Heart right ventricle (tissue), 16 donors: ENCODE measurements around the gene BRPF1. TPM values are rescaled to one million over a fixed set of nuclear protein-coding genes. Genes with fewer than 3 reads are reported as not detected.

ENCODE experiments used
- ATAC-seq, 8 donors: fragments of 200-7000 bp; cut with Tn5 transposase; one replicate each; pipeline ENCODE4 v1.9.1; 2020; ENCODE audit warnings: mild to moderate bottlenecking in 8 of 8, moderate library complexity in 8 of 8, moderate number of reproducible peaks in 1 of 8
- DNase-seq, 2 donors: peaks; one replicate each; pipeline ENCODE4 v3.0.0-alpha.2; 2020
- H3K27ac ChIP-seq, 10 donors: fragments of 200-600 bp; sonication (generic) in 2 of 10; one replicate each; pipeline versions ENCODE4 v1.5.0 to v1.8.0; 2020 to 2022; ENCODE audit warnings: mild to moderate bottlenecking in 3 of 10
- H3K27me3 ChIP-seq, 7 donors: fragments of 200-600 bp; one replicate each; pipeline ENCODE4 v1.8.0; 2021 to 2022; ENCODE audit warnings: mild to moderate bottlenecking in 2 of 7
- H3K36me3 ChIP-seq, 9 donors: fragments of 200-600 bp; sonication (generic) in 1 of 9; one replicate each; pipeline versions ENCODE4 v1.5.0 to v1.8.0; 2020 to 2022; ENCODE audit warnings: mild to moderate bottlenecking in 2 of 9
- H3K4me1 ChIP-seq, 9 donors: fragments of 200-600 bp; sonication (generic) in 1 of 9; one replicate each; pipeline versions ENCODE4 v1.5.0 to v1.8.0; 2020 to 2022; ENCODE audit warnings: mild to moderate bottlenecking in 4 of 9
- H3K4me3 ChIP-seq, 10 donors: fragments of 200-600 bp; sonication (generic) in 2 of 10; one replicate each; pipeline versions ENCODE4 v1.5.0 to v1.8.0; 2020 to 2022; ENCODE audit warnings: mild to moderate bottlenecking in 7 of 10, moderate library complexity in 2 of 10
- H3K9me3 ChIP-seq, 11 donors: fragments of 200-600 bp in 10 of 11; sonication (generic) in 2 of 11; one replicate each; pipeline versions ENCODE4 v1.5.0 to v1.8.0; 2013 to 2022; ENCODE audit warnings: mild to moderate bottlenecking in 2 of 11, control low read depth in 1 of 11, moderate library complexity in 1 of 11
- WGBS, 2 donors: extraction: QIAGEN DNeasy Blood & Tissue Kit; methylation state at CpG; one replicate each; pipeline ENCODE4 v1.1.7; 2013; ENCODE audit warnings: inconsistent platforms in 1 of 2; 5-methylcytosine and 5-hydroxymethylcytosine counted together
- intact Hi-C, 10 donors: fragments of 100-400 bp; cut with DNase I; formaldehyde crosslinking; loops; one replicate each; pipeline versions ENCODE4 v1.11.1 to v1.14.2; 2022
- polyA plus RNA-seq, 2 donors: library from polyadenylated mRNA; stranded (reverse); fragments of 200-250 nt; gene quantifications; one replicate each; pipeline ENCODE4 v1.2.3, GENCODE V29; 2013
- total RNA-seq, 10 donors: library from RNA; stranded (reverse); fragmentation: NEBNext Ultra II Directional in 3 of 10; extraction: Animal tissue kit (Norgen Biotek cat#: 25700) in 3 of 10; gene quantifications; one replicate each; pipeline versions ENCODE4 v1.2.1 to v1.2.4, GENCODE V29; 2021 to 2023
- TF ChIP-seq, protein P1 (sequence below), 9 donors: fragments of 200-600 bp; sonication (generic) in 2 of 9; IDR thresholded peaks; one replicate each; pipeline versions ENCODE4 v1.5.0 to v1.8.0; 2021 to 2022; ENCODE audit warnings: antibody characterized with exemption in 9 of 9, mild to moderate bottlenecking in 5 of 9, moderate library complexity in 1 of 9
- donor health status: Arrhythmogenic right ventricular cardiomyopathy.
- donor health status: ischemic (EF 13 %, LVEDD 7.1; RV severe dilation, severe dysfunction).
- donor health status: healthy with polysubstance abuse.
- donor health status: DM: no; HTN: yes; CAD: no.
- donor health status: DM: no; HTN: no; CAD: no.
- donor health status: ischemic (EF 25% LVEDD 6.9; RV normal size, moderate dysfunction).
- donor health status: ischemic (EF 25% LVEDD 5.7; RV mildly dilated, moderate dysfunction).
- donor health status: healthy.
- donor health status: DM: yes; HTN: yes; CAD: no.
- donor health status: Ischemic cardiomyopathy.
- donor health status: ischemic (EF 35%, LVEDD 5.7; RV mildly dilated, moderate dysfunction).
- donor health status: nonischemic (EF 11% LVEDD 7.7; RV severe dilation, severe dysfunction).
- donor health status: DM: yes; HTN: yes; CAD: no.
- donor health status: PGD.
- donor health status: ischemic (EF 29% LVEDD 5.4; RV normal size, mild dysfunction).
- donor health status: nonischemic (EF 23%, LVEDD 6.1; RV moderate dilation, normal function).

Gene BRPF1
- total and polyA plus RNA-seq, 12 donors: 7.3 to 15.1 (median 8.7) TPM

DNA sequence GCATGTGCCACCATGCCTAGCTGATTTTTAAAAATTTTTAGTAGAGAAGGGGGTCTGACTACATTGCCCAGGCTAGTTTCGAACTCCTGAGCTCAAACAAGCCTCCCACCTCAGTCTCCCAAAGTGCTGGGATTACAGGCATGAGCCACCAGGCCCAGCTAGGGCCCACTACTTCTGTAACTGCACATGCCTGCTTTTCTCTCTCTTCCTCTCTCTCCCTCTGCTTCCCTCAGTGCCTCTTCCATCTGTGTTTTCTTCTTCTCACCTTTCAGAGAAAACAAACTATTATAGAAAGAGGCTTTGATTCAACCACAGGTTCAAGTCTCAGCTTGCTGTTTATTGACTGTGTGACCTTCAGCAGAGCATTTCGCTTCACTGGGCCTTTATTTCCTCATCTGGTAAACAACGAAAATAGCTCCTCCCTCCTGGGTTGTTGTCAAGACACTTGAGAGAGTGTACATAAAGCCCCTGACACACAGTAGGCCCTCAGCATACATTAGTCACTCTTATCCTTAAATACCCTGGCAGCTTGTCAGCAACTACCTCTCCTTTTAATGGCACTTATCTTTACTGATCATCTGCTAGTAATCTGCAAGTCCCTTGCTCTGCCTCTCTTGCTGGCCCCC lies 50.6 kb downstream of the BRPF1 start:
- TF ChIP-seq, protein P1, sequence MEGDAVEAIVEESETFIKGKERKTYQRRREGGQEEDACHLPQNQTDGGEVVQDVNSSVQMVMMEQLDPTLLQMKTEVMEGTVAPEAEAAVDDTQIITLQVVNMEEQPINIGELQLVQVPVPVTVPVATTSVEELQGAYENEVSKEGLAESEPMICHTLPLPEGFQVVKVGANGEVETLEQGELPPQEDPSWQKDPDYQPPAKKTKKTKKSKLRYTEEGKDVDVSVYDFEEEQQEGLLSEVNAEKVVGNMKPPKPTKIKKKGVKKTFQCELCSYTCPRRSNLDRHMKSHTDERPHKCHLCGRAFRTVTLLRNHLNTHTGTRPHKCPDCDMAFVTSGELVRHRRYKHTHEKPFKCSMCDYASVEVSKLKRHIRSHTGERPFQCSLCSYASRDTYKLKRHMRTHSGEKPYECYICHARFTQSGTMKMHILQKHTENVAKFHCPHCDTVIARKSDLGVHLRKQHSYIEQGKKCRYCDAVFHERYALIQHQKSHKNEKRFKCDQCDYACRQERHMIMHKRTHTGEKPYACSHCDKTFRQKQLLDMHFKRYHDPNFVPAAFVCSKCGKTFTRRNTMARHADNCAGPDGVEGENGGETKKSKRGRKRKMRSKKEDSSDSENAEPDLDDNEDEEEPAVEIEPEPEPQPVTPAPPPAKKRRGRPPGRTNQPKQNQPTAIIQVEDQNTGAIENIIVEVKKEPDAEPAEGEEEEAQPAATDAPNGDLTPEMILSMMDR (IDR thresholded peaks at IDR 0.05): no peak
- H3K27ac ChIP-seq: peak overlapping the region in 1 of 10 donors; percentile 90
- peaks cover 0 to 77% (median 34%) of the 10 kb centered on the region in 9 donors for H3K36me3 ChIP-seq
- DNase-seq (no peak), ATAC-seq (no peak)
- H3K27me3 ChIP-seq: no peaks in the 10 kb centered on the region
- 75 to 86% methylated on average over 3 of the region's 3 CpGs for WGBS, 2 donors
- no peaks in the 10 kb centered on the region for H3K9me3 ChIP-seq
- peaks cover 0 to 63% (median 0%) of the 10 kb centered on the region in 9 donors for H3K4me1 ChIP-seq
- intact Hi-C loops: no loop called here
- H3K4me3 ChIP-seq: no peak overlapping the region

DNA sequence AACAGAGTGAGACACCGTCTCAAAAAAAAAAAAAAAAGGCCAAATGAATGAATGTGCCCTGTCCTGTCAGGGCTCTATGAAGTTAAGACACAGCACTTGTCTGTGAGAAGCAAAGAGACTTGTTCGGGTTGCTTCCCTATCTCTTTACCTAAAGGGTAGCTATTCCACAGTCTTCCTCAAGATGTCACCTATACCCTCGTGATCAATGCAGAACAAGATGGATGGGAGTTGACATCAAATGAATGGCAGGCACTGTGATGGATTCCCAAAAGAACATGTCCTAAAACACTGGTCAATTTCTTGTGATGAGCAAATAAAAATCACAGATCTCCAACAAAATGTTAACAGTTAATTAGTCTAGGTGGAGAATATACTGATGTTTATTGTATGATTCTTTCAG lies 51.2 kb downstream of the BRPF1 start:
- no peak for ATAC-seq
- 48 to 68% methylated on average over 3 of the region's 3 CpGs for WGBS, 2 donors
- no peak overlapping the region for H3K4me3 ChIP-seq
- no peaks in the 10 kb centered on the region for H3K9me3 ChIP-seq
- H3K27me3 ChIP-seq: no peaks in the 10 kb centered on the region
- H3K36me3 ChIP-seq: peaks cover 0 to 83% (median 34%) of the 10 kb centered on the region in 9 donors
- TF ChIP-seq, protein P1 (IDR thresholded peaks at IDR 0.05): peak in 3 of 9 donors; percentile 13 to 28 (median 16)
- intact Hi-C loops: no loop called here
- peaks cover 0 to 56% (median 0%) of the 10 kb centered on the region in 9 donors for H3K4me1 ChIP-seq
- no peak for DNase-seq
- H3K27ac ChIP-seq: peak overlapping the region in 1 of 10 donors; percentile 90

DNA sequence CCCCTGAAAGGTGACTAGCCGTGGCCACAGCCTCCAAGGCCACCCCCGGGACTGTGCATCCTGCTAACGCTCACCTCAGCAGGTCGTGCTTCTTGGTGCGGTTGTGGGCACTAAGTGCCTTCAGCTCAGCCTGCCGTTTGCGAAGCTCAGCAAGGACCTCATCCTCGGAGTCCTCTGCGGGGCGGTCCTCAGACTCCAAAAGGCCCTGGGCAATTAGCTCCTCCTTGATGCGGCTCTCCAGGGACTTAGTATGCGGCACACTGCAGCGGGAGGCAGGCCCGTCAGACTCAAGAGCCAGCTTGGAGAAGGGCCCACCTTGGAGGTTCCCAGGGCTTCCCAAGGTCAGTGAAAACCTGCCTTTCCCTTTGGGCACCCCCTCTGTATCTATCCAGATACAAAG lies 52.4 kb downstream of the BRPF1 start:
- no peaks in the 10 kb centered on the region for H3K27me3 ChIP-seq
- WGBS, 2 donors: 89 to 90% methylated on average over 14 of the region's 14 CpGs
- DNase-seq (no peak), ATAC-seq (no peak)
- peaks cover 0 to 94% (median 36%) of the 10 kb centered on the region in 9 donors for H3K36me3 ChIP-seq
- peaks cover 0 to 44% (median 0%) of the 10 kb centered on the region in 9 donors for H3K4me1 ChIP-seq
- TF ChIP-seq, protein P1 (IDR thresholded peaks at IDR 0.05): no peak
- intact Hi-C loops: no loop called here
- H3K9me3 ChIP-seq: no peaks in the 10 kb centered on the region
- no peak overlapping the region for H3K27ac ChIP-seq
- H3K4me3 ChIP-seq: no peak overlapping the region

DNA sequence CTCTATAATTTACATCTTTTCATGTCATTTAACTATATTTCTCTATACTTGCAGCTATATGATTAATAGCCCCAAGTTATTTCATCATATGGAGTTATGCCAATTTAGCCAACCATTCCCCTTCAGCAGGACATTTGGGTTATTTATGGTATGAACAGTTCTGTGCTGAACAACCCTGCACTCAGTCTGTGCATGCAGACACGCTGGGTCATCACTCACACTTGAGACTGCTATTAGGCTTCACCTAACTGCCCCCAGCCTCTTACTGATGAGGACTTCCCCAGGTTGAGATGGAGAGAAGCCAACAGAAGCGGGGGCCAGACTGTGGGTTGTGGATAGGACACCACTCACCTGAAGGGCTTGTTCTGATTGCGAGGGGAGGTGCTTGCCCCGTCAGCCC lies 53.4 kb downstream of the BRPF1 start:
- Histone ChIP-seq H3K4me3 (no peak overlapping the region), H3K36me3 (peaks cover 0 to 98% (median 40%) of the 10 kb centered on the region in 9 donors), H3K27ac (no peak overlapping the region), H3K4me1 (peaks cover 0 to 34% (median 0%) of the 10 kb centered on the region in 9 donors), H3K9me3 (no peaks in the 10 kb centered on the region), H3K27me3 (no peaks in the 10 kb centered on the region)
- intact Hi-C loops: no loop called here
- DNase-seq (no peak), ATAC-seq (no peak)
- WGBS, 2 donors: 94% methylated on average over 4 of the region's 4 CpGs
- TF ChIP-seq, protein P1 (IDR thresholded peaks at IDR 0.05): no peak
